HEK293 (cell line): ENCODE data around the gene MYH1.

Source experiments
- CTCF ChIA-PET: fragments of 350-600 bp; formaldehyde crosslinking; extraction: SDS; loops from one replicate; lab custom pipeline; 2021; ENCODE audit warnings: antibody characterized with exemption; lab: Yijun Ruan, JAX
- POLR2A ChIA-PET: fragments of 300-600 bp; formaldehyde crosslinking; extraction: SDS; loops from one replicate; lab custom pipeline; 2020; ENCODE audit warnings: antibody characterized with exemption, inconsistent platforms; lab: Yijun Ruan, JAX
- H3K27ac ChIP-seq: fragments of 200-500 bp; sonication (Bioruptor generic); 2 replicates; pipeline ENCODE4 v1.5.1; 2014; ENCODE audit warnings: low read depth, low read length, control low read depth, inconsistent platforms; ENCODE audit errors: extremely low read depth
- H3K36me3 ChIP-seq, 2 experiments: fragments of 200-500 bp in 1 of 2; sonication (Bioruptor generic) in 1 of 2; 1 replicate in 1 of 2; 2 replicates in 1 of 2; pipeline ENCODE4 v1.5.1; 2014 to 2017; ENCODE audit warnings: inconsistent platforms in 2 of 2, low read length in 2 of 2; ENCODE audit not compliant: control insufficient read depth in 2 of 2, insufficient read depth in 1 of 2
- H3K4me1 ChIP-seq: fragments of 200-500 bp; sonication (Bioruptor generic); 2 replicates; pipeline ENCODE4 v1.5.1; 2014; ENCODE audit warnings: mild to moderate bottlenecking, low read length, inconsistent platforms; ENCODE audit not compliant: control insufficient read depth, insufficient read depth
- H3K4me3 ChIP-seq: 2 replicates; pipeline ENCODE4 v1.5.1; 2011; ENCODE audit warnings: low read depth, mild to moderate bottlenecking, control low read depth, low read length, moderate library complexity
- H3K9me3 ChIP-seq: fragments of 200-500 bp; sonication (Bioruptor generic); 2 replicates; pipeline ENCODE4 v1.5.1; 2014; ENCODE audit warnings: low read depth, low read length, inconsistent platforms; ENCODE audit not compliant: control insufficient read depth, insufficient read depth
- IKZF3 ChIP-seq: fragments of 450-650 bp; IDR thresholded peaks from 2 replicates; pipeline ENCODE4 v1.5.0; 2018; ENCODE audit warnings: missing biosample characterization, mild to moderate bottlenecking, missing genetic modification characterization, moderate library complexity
- KLF7 ChIP-seq: fragments of 450-650 bp; formaldehyde crosslinking; IDR thresholded peaks from 2 replicates; pipeline ENCODE4 v1.5.1; 2016; ENCODE audit warnings: missing biosample characterization, missing genetic modification characterization, borderline replicate concordance
- MYNN ChIP-seq: fragments of 450-650 bp; formaldehyde crosslinking; IDR thresholded peaks from 2 replicates; pipeline ENCODE4 v1.5.1; 2016; ENCODE audit warnings: missing biosample characterization, missing genetic modification characterization, borderline replicate concordance
- PRDM1 ChIP-seq: fragments of 450-650 bp; formaldehyde crosslinking; IDR thresholded peaks from 2 replicates; pipeline ENCODE4; 2016; ENCODE audit warnings: missing biosample characterization, missing genetic modification characterization
- PRDM6 ChIP-seq: fragments of 450-650 bp; formaldehyde crosslinking; IDR thresholded peaks from 2 replicates; pipeline ENCODE4 v1.5.1; 2017; ENCODE audit warnings: missing biosample characterization, missing genetic modification characterization
- SETDB1 ChIP-seq: IDR thresholded peaks from one replicate; pipeline ENCODE4 v1.6.1; 2017; ENCODE audit warnings: mild to moderate bottlenecking, low read length, moderate library complexity, mixed read lengths; ENCODE audit not compliant: insufficient read length
- TRIM28 ChIP-seq: IDR thresholded peaks from 2 replicates; pipeline ENCODE4 v1.6.1; 2011; ENCODE audit warnings: low read length, control low read depth, borderline replicate concordance
- TSHZ1 ChIP-seq: fragments of 450-650 bp; formaldehyde crosslinking; IDR thresholded peaks from 2 replicates; pipeline ENCODE4 v1.5.1; 2016; ENCODE audit warnings: missing biosample characterization, missing genetic modification characterization, borderline replicate concordance
- ZBTB7A ChIP-seq: fragments of 450-650 bp; formaldehyde crosslinking; IDR thresholded peaks from 2 replicates; pipeline ENCODE4 v1.5.1; 2016; ENCODE audit warnings: low read depth, missing biosample characterization, missing genetic modification characterization
- ZNF221 ChIP-seq: fragments of 450-650 bp; formaldehyde crosslinking; IDR thresholded peaks from 2 replicates; pipeline ENCODE4 v1.5.1; 2017; ENCODE audit warnings: missing biosample characterization, missing genetic modification characterization, borderline replicate concordance
- ZNF274 ChIP-seq, 2 experiments: fragments of 200-500 bp in 1 of 2; fragments of 450-650 bp in 1 of 2; sonication (Bioruptor generic) in 1 of 2; formaldehyde crosslinking in 1 of 2; IDR thresholded peaks; 2 replicates each; pipeline versions ENCODE4 v1.5.1 to v1.6.1; 2014 to 2016; ENCODE audit warnings: borderline replicate concordance in 1 of 2, inconsistent platforms in 1 of 2, low read length in 1 of 2, missing biosample characterization in 1 of 2, missing genetic modification characterization in 1 of 2
- ZNF280C ChIP-seq: fragments of 450-650 bp; formaldehyde crosslinking; IDR thresholded peaks from 2 replicates; pipeline ENCODE4 v1.5.1; 2016; ENCODE audit warnings: missing biosample characterization, missing genetic modification characterization
- ZNF302 ChIP-seq: fragments of 450-650 bp; formaldehyde crosslinking; IDR thresholded peaks from 2 replicates; pipeline ENCODE4 v1.5.1; 2016; ENCODE audit warnings: missing biosample characterization, missing genetic modification characterization, low read depth
- ZNF341 ChIP-seq: fragments of 450-650 bp; formaldehyde crosslinking; IDR thresholded peaks from 2 replicates; pipeline ENCODE4; 2016; ENCODE audit warnings: low read depth, missing biosample characterization, missing genetic modification characterization
- ZNF404 ChIP-seq: fragments of 450-650 bp; formaldehyde crosslinking; IDR thresholded peaks from 2 replicates; pipeline ENCODE4 v1.5.1; 2017; ENCODE audit warnings: missing biosample characterization, missing genetic modification characterization
- ZNF449 ChIP-seq: fragments of 450-650 bp; formaldehyde crosslinking; IDR thresholded peaks from 2 replicates; pipeline ENCODE4 v1.5.1; 2017; ENCODE audit warnings: missing biosample characterization, mild to moderate bottlenecking, missing genetic modification characterization, moderate library complexity
- ZNF549 ChIP-seq: fragments of 450-650 bp; IDR thresholded peaks from 2 replicates; pipeline ENCODE4 v1.5.1; 2018; ENCODE audit warnings: missing biosample characterization, missing genetic modification characterization, mild to moderate bottlenecking, inconsistent platforms, moderate library complexity
- ZNF555 ChIP-seq: fragments of 450-650 bp; formaldehyde crosslinking; conservative IDR thresholded peaks from 2 replicates; pipeline ENCODE4 v1.5.1; 2017; ENCODE audit warnings: missing biosample characterization, mild to moderate bottlenecking, missing genetic modification characterization, inconsistent platforms
- ZNF624 ChIP-seq: fragments of 450-650 bp; formaldehyde crosslinking; IDR thresholded peaks from 2 replicates; pipeline ENCODE4 v1.5.1; 2017; ENCODE audit warnings: missing biosample characterization, missing genetic modification characterization
- ZNF658 ChIP-seq: fragments of 450-650 bp; formaldehyde crosslinking; IDR thresholded peaks from 2 replicates; pipeline ENCODE4; 2016; ENCODE audit warnings: missing biosample characterization, missing genetic modification characterization
- ZNF677 ChIP-seq: fragments of 450-650 bp; IDR thresholded peaks from 2 replicates; pipeline ENCODE4 v1.5.0; 2018; ENCODE audit warnings: missing biosample characterization, mild to moderate bottlenecking, missing genetic modification characterization, moderate library complexity
- ZNF76 ChIP-seq: fragments of 450-650 bp; formaldehyde crosslinking; IDR thresholded peaks from 2 replicates; pipeline ENCODE4; 2016; ENCODE audit warnings: low read depth, missing biosample characterization, missing genetic modification characterization, borderline replicate concordance
- ZSCAN16 ChIP-seq: fragments of 450-650 bp; formaldehyde crosslinking; IDR thresholded peaks from 2 replicates; pipeline ENCODE4 v1.5.1; 2016; ENCODE audit warnings: missing biosample characterization, missing genetic modification characterization
- ZXDB ChIP-seq: fragments of 450-650 bp; formaldehyde crosslinking; IDR thresholded peaks from 2 replicates; pipeline ENCODE4 v1.5.1; 2016; ENCODE audit warnings: missing biosample characterization, missing genetic modification characterization

The MYH1 gene

GRCh38 chr17:10458701-10459100 lies 59.6 kb downstream of the MYH1 start:
- POLR2A ChIA-PET, result no interaction called here
- CTCF ChIA-PET, result no interaction called here
- H3K4me3 ChIP-seq, result no peak overlapping the region
- H3K36me3 ChIP-seq, result no peaks in the 10 kb centered on the region
- no peaks in the 10 kb centered on the region for H3K9me3 ChIP-seq
- H3K27ac ChIP-seq, result no peak overlapping the region
- TF ChIP-seq ZNF658 (tag by site-specific recombination), result no peak
- TF ChIP-seq PRDM6 (tag by site-specific recombination), result no peak
- TF ChIP-seq IKZF3, result no peak
- no peak for TF ChIP-seq MYNN (tag by site-specific recombination)
- TF ChIP-seq ZXDB, result no peak
- TF ChIP-seq ZBTB7A (tag by site-specific recombination), result no peak
- no peak for TF ChIP-seq ZNF404 (tag by site-specific recombination)
- TF ChIP-seq ZNF274 (IDR thresholded peaks at IDR 0.05; ENCODE audit: low read length), result no peak
- no peak for TF ChIP-seq ZNF274 (tag by site-specific recombination; IDR thresholded peaks at IDR 0.05; ENCODE audit: borderline replicate concordance)
- TF ChIP-seq TSHZ1 (tag by site-specific recombination), result no peak
- no peak; the same call in 1 of the 2 replicates for TF ChIP-seq TRIM28
- no peak for TF ChIP-seq ZNF302 (tag by site-specific recombination)
- no peak for TF ChIP-seq ZNF221 (tag by site-specific recombination)
- no peaks in the 10 kb centered on the region; the same call in 1 of the 2 replicates for H3K4me1 ChIP-seq

- TF ChIP-seq ZNF658 (tag by site-specific recombination) (no peak), ZNF221 (tag by site-specific recombination) (no peak), ZNF280C (tag by site-specific recombination) (no peak), ZNF677 (tag by site-specific recombination) (no peak), ZNF76 (tag by site-specific recombination) (no peak), ZNF555 (no peak), ZNF341 (tag by site-specific recombination) (no peak), ZNF624 (no peak), ZSCAN16 (tag by site-specific recombination) (no peak), SETDB1 (no peak), ZNF549 (tag by site-specific recombination) (no peak), KLF7 (tag by site-specific recombination) (no peak), PRDM1 (tag by site-specific recombination) (no peak), ZNF449 (tag by site-specific recombination) (no peak)
- Histone ChIP-seq H3K4me1 (no peaks in the 10 kb centered on the region; the same call in 1 of the 2 replicates), H3K9me3 (no peaks in the 10 kb centered on the region), H3K27ac (no peak overlapping the region), H3K36me3 (no peaks in the 10 kb centered on the region), H3K4me3 (no peak overlapping the region)
- ChIA-PET CTCF (no interaction called here), POLR2A (no interaction called here)
Measured at GRCh38 chr17:10457952-10458351, 60.4 kb downstream of the MYH1 start.
